Measurements from ENCODE around the gene ARL4C. TPM values are rescaled to one million over a fixed set of nuclear protein-coding genes. Genes with fewer than 3 reads are reported as not detected.
A peak's percentile ranks its signal among the peaks of the same experiment; 100 is the strongest.

ARL4C gene
- polyA plus RNA-seq, 1 experiment, result 15.0 TPM

DNA sequence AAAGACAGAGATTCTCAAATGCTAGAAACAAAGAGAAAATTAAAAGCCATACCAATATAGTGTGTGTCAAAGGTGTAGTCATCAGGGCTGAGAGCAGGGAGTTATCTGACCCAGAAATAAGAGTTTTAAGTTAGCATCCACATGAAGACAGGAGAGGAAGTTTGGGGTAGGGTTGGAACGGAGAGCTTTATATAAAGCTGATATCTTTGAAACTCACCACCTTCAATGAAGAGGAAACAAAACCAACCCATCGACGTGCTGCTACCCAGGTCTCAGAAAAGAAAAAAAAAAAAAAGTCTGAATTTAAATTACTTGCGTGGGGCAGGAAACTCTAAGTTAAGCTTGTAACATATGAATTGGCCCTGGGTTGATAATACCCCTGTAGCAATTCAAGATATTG is 42.4 kb downstream of the ARL4C start:
- no peaks in the 10 kb centered on the region for H3K27me3 ChIP-seq (ENCODE audit: control insufficient read depth, insufficient read depth, low read length)
- DNase-seq (ENCODE audit: low read depth, low spot score), result no peak
- CTCF ChIA-PET, result interaction anchor here (0.5 to 1.3 kb wide), 2 partner anchors 11 to 108 kb away, joined by 3 to 4 read pairs; no protein-coding TSS in a partner anchor
- H3K9me3 ChIP-seq (ENCODE audit: control insufficient read depth, insufficient read depth, low read length), result peaks cover 11% of the 10 kb centered on the region
- H3K4me3 ChIP-seq (ENCODE audit: low read depth, low read length), result no peak overlapping the region
- POLR2A ChIA-PET, result no interaction called here
- no peak overlapping the region for H3K27ac ChIP-seq (ENCODE audit: low read depth, low read length)
- TF ChIP-seq, protein P1, sequence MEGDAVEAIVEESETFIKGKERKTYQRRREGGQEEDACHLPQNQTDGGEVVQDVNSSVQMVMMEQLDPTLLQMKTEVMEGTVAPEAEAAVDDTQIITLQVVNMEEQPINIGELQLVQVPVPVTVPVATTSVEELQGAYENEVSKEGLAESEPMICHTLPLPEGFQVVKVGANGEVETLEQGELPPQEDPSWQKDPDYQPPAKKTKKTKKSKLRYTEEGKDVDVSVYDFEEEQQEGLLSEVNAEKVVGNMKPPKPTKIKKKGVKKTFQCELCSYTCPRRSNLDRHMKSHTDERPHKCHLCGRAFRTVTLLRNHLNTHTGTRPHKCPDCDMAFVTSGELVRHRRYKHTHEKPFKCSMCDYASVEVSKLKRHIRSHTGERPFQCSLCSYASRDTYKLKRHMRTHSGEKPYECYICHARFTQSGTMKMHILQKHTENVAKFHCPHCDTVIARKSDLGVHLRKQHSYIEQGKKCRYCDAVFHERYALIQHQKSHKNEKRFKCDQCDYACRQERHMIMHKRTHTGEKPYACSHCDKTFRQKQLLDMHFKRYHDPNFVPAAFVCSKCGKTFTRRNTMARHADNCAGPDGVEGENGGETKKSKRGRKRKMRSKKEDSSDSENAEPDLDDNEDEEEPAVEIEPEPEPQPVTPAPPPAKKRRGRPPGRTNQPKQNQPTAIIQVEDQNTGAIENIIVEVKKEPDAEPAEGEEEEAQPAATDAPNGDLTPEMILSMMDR (IDR thresholded peaks at IDR 0.05; ENCODE audit: low read depth, low read length), result no peak

DNA sequence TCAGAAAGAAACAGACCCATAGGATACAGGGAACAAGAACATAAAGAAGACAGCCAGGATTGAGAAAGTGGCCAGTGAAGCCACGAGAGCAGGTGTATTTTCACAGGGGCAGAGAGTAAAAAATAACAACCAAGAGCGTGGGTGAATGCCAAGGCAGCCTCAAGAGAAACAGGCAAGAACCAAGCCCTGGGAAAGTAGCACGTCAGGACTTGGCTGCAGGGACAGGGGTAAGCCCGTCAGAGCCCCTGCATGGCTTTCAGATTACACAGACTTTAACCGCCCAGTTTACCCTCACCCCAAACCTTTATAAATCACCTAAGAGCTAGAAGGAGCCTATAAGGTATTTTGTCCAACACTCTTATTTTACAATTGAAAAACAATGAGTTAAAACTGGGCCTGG is 43.7 kb downstream of the ARL4C start:
- no peak overlapping the region for H3K27ac ChIP-seq (ENCODE audit: low read depth, low read length)
- TF ChIP-seq, protein P1 (IDR thresholded peaks at IDR 0.05; ENCODE audit: low read depth, low read length), result no peak
- ChIA-PET POLR2A (no interaction called here), CTCF (no interaction called here)
- DNase-seq (ENCODE audit: low read depth, low spot score), result no peak
- peaks cover 6% of the 10 kb centered on the region for H3K9me3 ChIP-seq (ENCODE audit: control insufficient read depth, insufficient read depth, low read length)
- H3K4me3 ChIP-seq (ENCODE audit: low read depth, low read length), result no peak overlapping the region
- H3K27me3 ChIP-seq (ENCODE audit: control insufficient read depth, insufficient read depth, low read length), result no peaks in the 10 kb centered on the region

DNA sequence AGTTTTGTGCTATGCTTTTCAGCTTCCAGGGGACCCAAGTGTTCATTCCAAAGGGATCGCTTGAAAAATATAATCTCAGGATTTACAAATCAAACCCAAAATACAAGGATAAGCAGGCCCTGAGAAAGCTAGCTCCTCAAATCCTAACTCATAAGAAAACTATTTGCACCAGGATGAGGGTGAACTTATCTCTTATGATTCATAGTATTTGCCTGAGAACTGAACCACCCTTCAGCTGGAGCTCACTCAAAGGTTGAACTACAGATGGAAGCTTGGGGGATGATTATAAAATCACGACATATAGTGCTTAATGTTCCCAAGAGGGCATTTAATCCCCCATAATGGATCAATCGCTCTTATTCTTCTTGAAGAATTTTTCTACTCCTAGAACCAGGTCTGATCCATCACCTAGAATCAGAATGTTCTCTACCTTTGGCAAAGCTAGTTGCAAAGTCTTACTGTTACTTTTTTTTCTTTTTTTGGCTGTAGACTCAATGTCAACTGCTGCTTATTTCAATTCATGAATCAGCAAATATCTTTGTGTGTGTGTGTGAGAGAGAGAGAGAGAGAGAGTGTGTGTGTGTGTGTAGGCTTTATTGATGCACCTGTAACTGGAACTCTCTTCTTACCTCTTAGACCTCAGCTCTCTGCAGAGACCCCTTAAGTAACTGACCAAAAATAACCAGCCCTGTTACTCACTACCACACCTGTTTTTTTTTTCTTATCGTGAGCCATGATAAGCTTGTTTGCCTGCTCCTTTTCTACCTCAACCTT is 44.8 kb downstream of the ARL4C start:
- ChIA-PET POLR2A (interaction anchor here (1.0 to 1.6 kb wide), 2 partner anchors 25 to 30 kb away, joined by 3 to 6 read pairs; no protein-coding TSS in a partner anchor), CTCF (interaction anchor here (0.6 to 0.7 kb wide), 3 partner anchors 40 to 318 kb away, joined by 3 to 6 read pairs (median 3); partner anchors contain the start of gene ARL4C)
- peak; percentile 87 for DNase-seq (ENCODE audit: low read depth, low spot score)
- Histone ChIP-seq H3K9me3 (ENCODE audit: control insufficient read depth, insufficient read depth, low read length) (no peaks in the 10 kb centered on the region), H3K27me3 (ENCODE audit: control insufficient read depth, insufficient read depth, low read length) (no peaks in the 10 kb centered on the region), H3K4me3 (ENCODE audit: low read depth, low read length) (no peak overlapping the region), H3K27ac (ENCODE audit: low read depth, low read length) (peak overlapping the region; percentile 95)
- TF ChIP-seq, protein P1 (IDR thresholded peaks at IDR 0.05; ENCODE audit: low read depth, low read length), result no peak

DNA sequence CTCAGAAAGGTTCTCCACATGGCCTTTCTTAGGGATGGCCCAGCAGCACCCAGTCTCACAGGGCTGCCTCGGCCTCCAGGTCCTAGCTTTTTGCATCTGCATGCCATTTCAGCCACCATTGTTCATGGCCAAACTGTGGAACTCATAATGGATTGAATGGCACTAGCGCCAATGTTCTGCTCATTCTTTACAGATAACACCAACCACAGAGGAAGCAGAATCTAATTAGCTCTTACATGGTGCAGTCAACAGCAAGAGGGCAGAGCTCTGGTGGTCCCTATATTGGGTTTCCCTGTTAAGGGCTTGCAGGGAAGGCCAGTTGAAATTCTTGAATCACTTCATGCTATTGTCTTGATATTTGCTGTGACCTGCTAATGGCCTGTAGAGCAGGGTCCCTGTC is 45.6 kb downstream of the ARL4C start:
- DNase-seq (ENCODE audit: low read depth, low spot score), result no peak
- POLR2A ChIA-PET, result interaction anchor here (1.0 to 1.6 kb wide), 2 partner anchors 24 to 29 kb away, joined by 3 to 6 read pairs; no protein-coding TSS in a partner anchor
- peak overlapping the region; percentile 95 for H3K27ac ChIP-seq (ENCODE audit: low read depth, low read length)

More for the DNA sequence above, 45.6 kb downstream of the ARL4C start:
- H3K4me3 ChIP-seq (ENCODE audit: low read depth, low read length), result no peak overlapping the region
- H3K27me3 ChIP-seq (ENCODE audit: control insufficient read depth, insufficient read depth, low read length), result no peaks in the 10 kb centered on the region
- TF ChIP-seq, protein P1 (IDR thresholded peaks at IDR 0.05; ENCODE audit: low read depth, low read length), result no peak
- peaks cover 5% of the 10 kb centered on the region; the same call in 1 of the 2 replicates for H3K9me3 ChIP-seq (ENCODE audit: control insufficient read depth, insufficient read depth, low read length)
- CTCF ChIA-PET, result no interaction called here

Data from AG04450 (cell line).